Suprapubic skin (tissue), 4 donors: Measurements from ENCODE around the gene SHC1. TPM values are rescaled to one million over a fixed set of nuclear protein-coding genes. Genes with fewer than 3 reads are reported as not detected.

Experiments used
- DNase-seq, 2 donors: peaks; one replicate each; pipeline ENCODE4 v3.0.0-alpha.2; 2019; ENCODE audit warnings: low spot score in 2 of 2
- H3K27ac ChIP-seq: fragments of 200-600 bp; sonication (generic); one replicate; pipeline ENCODE4 v1.5.1; 2019
- H3K27me3 ChIP-seq: fragments of 200-600 bp; sonication (generic); one replicate; pipeline ENCODE4 v1.5.1; 2019
- H3K36me3 ChIP-seq: fragments of 200-600 bp; sonication (generic); one replicate; pipeline ENCODE4 v1.5.1; 2019
- H3K4me1 ChIP-seq: fragments of 200-600 bp; sonication (generic); one replicate; pipeline ENCODE4 v1.5.1; 2019
- H3K4me3 ChIP-seq: fragments of 200-600 bp; sonication (generic); one replicate; pipeline ENCODE4 v1.5.1; 2019; ENCODE audit warnings: mild to moderate bottlenecking
- H3K9me3 ChIP-seq: fragments of 200-600 bp; sonication (generic); one replicate; pipeline ENCODE4 v1.5.1; 2019
- CTCF ChIP-seq, 2 donors: fragments of 200-600 bp in 1 of 2; fragments of 450-650 bp in 1 of 2; sonication (generic) in 1 of 2; IDR thresholded peaks; one replicate each; pipeline ENCODE4 v1.5.1; 2016 to 2019; ENCODE audit warnings: antibody characterized with exemption in 2 of 2, mild to moderate bottlenecking in 1 of 2, moderate library complexity in 1 of 2
- EP300 ChIP-seq: sonication (generic); formaldehyde crosslinking; IDR thresholded peaks from one replicate; pipeline ENCODE4 v1.6.1; 2017; ENCODE audit warnings: antibody characterized with exemption
- POLR2A ChIP-seq, 2 donors: fragments of 450-650 bp; IDR thresholded peaks; one replicate each; pipeline ENCODE4 v1.6.1; 2017; ENCODE audit warnings: antibody characterized with exemption in 2 of 2, mild to moderate bottlenecking in 2 of 2, moderate library complexity in 2 of 2
- POLR2AphosphoS5 ChIP-seq, 3 donors: sonication (generic); formaldehyde crosslinking; IDR thresholded peaks; one replicate each; pipeline ENCODE4 v1.6.1; 2017; ENCODE audit warnings: antibody characterized with exemption in 3 of 3
- WGBS: methylation state at CpG from one replicate; pipeline ENCODE4 v1.1.5; 2018; 5-methylcytosine and 5-hydroxymethylcytosine counted together
- total RNA-seq, 4 donors: library from RNA; depleted of rRNA; stranded (reverse); fragments of >200 nt; gene quantifications; one replicate each; pipeline ENCODE4 v1.1.0, GENCODE V29; 2016

SHC1 gene
- total RNA-seq, 4 donors from 2014 or later = 54.5 to 102 (median 69.5) TPM

DNA sequence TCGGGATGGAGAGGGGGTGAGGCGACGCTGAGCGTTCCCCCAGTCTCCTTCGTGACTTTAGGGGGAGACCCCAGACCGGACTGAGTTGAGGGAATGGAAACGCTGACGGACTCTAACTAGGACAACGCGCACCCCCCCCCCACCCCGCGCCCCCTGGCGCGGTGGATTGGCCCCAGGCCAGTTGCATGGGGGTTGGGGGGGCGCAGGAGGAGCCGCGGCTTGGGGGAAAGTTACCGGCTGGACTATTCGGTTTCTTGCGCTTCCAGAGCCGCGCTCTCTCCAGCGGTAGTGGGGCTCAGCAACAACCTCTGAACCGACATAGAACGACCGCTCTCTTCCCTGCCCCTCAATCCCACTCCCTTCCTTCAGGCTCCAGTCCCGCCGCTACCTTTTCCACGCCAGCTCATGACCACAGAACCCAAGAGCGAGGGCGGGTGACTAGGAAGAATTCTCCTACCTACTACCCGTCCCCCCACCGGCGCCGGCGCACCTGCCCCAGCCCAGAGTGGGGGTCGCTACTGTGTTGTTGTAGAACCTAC lies 32.7 kb upstream of the SHC1 start:
- no peak for DNase-seq
- Histone ChIP-seq H3K4me1 (peaks cover 71% of the 10 kb centered on the region), H3K27ac (peak overlapping the region; percentile 96), H3K9me3 (no peaks in the 10 kb centered on the region), H3K4me3 (peak overlapping the region; percentile 97), H3K27me3 (no peaks in the 10 kb centered on the region), H3K36me3 (no peaks in the 10 kb centered on the region)
- TF ChIP-seq EP300 (no peak), POLR2AphosphoS5 (IDR thresholded peaks at IDR 0.05) (no peak), CTCF (IDR thresholded peaks at IDR 0.05) (no peak), POLR2A (IDR thresholded peaks at IDR 0.05) (no peak)
- WGBS = 0% methylated on average over 21 of the region's 37 CpGs

- TF ChIP-seq POLR2A (IDR thresholded peaks at IDR 0.05) = no peak
- no peak for TF ChIP-seq CTCF (IDR thresholded peaks at IDR 0.05)
- no peak for TF ChIP-seq POLR2AphosphoS5 (IDR thresholded peaks at IDR 0.05)
- no peak for TF ChIP-seq EP300
- DNase-seq = no peak
Observed at GRCh38 chr1:155002464-155003226, 32.1 kb upstream of the SHC1 start, which contains the start of gene ZBTB7B. Gene ZBTB7B (plus strand): TSS chr1:155002802. CDS start chr1:155014661, 11,859 bp downstream.

DNA sequence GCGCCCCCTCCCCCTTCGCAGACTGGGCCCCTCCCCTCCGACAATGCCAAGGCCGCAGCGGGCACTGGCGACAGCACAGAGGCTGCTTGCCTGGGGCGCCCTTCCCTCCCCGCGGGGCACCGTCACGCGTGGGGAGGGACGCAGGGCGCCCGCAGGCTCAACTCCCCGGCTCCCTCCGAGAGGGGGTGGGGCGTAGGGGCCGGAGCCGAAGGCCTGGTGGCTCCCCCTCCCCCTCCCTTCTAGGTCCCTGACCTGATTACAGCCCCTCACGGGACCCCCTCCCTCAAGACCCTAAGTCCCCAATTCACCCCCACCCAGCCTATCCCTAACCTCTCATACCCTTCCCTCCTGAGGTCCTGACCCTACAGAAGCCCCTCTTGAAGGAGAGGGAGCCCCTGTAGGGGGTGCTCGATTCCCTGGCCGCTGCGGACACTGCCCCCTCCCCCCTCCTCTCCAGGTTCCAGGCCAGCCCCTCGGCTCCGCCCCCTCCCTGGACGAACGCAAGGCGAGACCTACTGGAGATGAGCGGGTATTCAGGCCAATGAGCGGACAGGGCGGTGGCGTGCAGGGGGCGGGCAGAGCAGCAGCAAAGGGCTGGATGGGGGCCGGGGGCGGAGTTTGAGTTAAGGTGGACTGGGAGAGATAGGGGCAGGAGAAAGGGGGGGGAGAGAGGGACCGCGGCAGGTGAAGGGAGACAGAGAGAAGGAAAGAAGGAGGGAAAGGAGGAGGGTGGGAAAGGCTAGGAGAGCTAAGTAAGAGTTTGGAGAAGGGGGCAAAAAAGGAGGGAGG lies 31.3 kb upstream of the SHC1 start:
- Histone ChIP-seq H3K27ac (peak overlapping the region; percentile 96), H3K4me3 (peak overlapping the region; percentile 97), H3K27me3 (no peaks in the 10 kb centered on the region), H3K4me1 (peaks cover 59% of the 10 kb centered on the region), H3K9me3 (no peaks in the 10 kb centered on the region), H3K36me3 (no peaks in the 10 kb centered on the region)
- WGBS = 2% methylated on average over 33 of the region's 38 CpGs
- peak; percentile 100 for DNase-seq
- TF ChIP-seq CTCF (IDR thresholded peaks at IDR 0.05) (peak; percentile 7 to 29), EP300 (no peak), POLR2AphosphoS5 (IDR thresholded peaks at IDR 0.05) (peak in 1 of 3 donors; percentile 21), POLR2A (IDR thresholded peaks at IDR 0.05) (no peak)

More at GRCh38 chr1:155002464-155003226, 32.1 kb upstream of the SHC1 start, which contains the start of gene ZBTB7B:
- Histone ChIP-seq H3K4me3 (peak within 1 kb of the TSS; percentile 97), H3K4me1 (peaks cover 67% of the 10 kb centered on the region), H3K27ac (peak within 1 kb of the TSS; percentile 96), H3K36me3 (no peaks in the 10 kb centered on the region), H3K9me3 (no peaks in the 10 kb centered on the region), H3K27me3 (no peaks in the 10 kb centered on the region)
- WGBS = 1% methylated on average over 24 of the region's 35 CpGs

- no peak for DNase-seq
- peak overlapping the region; percentile 97 for H3K4me3 ChIP-seq
- H3K27ac ChIP-seq = peak overlapping the region; percentile 96
- WGBS = 1% methylated on average over 10 of the region's 11 CpGs
- H3K4me1 ChIP-seq = peaks cover 54% of the 10 kb centered on the region
- no peak for TF ChIP-seq POLR2A (IDR thresholded peaks at IDR 0.05)
- TF ChIP-seq EP300 = no peak
- TF ChIP-seq CTCF (IDR thresholded peaks at IDR 0.05) = no peak
- no peak for TF ChIP-seq POLR2AphosphoS5 (IDR thresholded peaks at IDR 0.05)
- H3K36me3 ChIP-seq = no peaks in the 10 kb centered on the region
- H3K9me3 ChIP-seq = no peaks in the 10 kb centered on the region
- no peaks in the 10 kb centered on the region for H3K27me3 ChIP-seq
Observed at GRCh38 chr1:155001425-155001674, 30.8 kb upstream of the SHC1 start.
